Mammary epithelial cell (primary cell): ENCODE data around the gene COL5A1.

Experiments
- CTCF ChIP-seq, 2 donors: IDR thresholded peaks in 1 of 2; conservative IDR thresholded peaks in 1 of 2; 2 replicates each; pipeline ENCODE4 v1.5.1; 2011 to 2012; ENCODE audit warnings: inconsistent platforms in 2 of 2, low read length in 2 of 2, mild to moderate bottlenecking in 2 of 2, control low read depth in 1 of 2, low read depth in 1 of 2; ENCODE audit not compliant: insufficient read depth in 1 of 2; ENCODE audit errors: extremely low read depth in 1 of 2
- EZH2 ChIP-seq: IDR thresholded peaks from 2 replicates; pipeline ENCODE4 v1.6.1; 2012; ENCODE audit warnings: low read length, inconsistent platforms, borderline replicate concordance

- TF ChIP-seq CTCF (conservative IDR thresholded peaks at IDR 0.05 in 1 of 2, IDR thresholded peaks at IDR 0.05 in 1 of 2; ENCODE audit: extremely low read depth in 1 of 2, insufficient read depth in 1 of 2, low read depth in 1 of 2, low read length in 2 of 2) (no peak), EZH2 (no peak)
Measured at GRCh38 chr9:134712926-134713325, 71.3 kb downstream of the COL5A1 start.
